Brain microvascular endothelial cell (primary cell): ENCODE data around the gene SH3TC2.

ENCODE experiments used
- DNase-seq: peaks from one replicate; pipeline ENCODE4 v3.0.0-alpha.2; 2020
- H3K27ac ChIP-seq: fragments of 250-450 bp; sonication (Bioruptor Pico); 2 replicates; pipeline ENCODE4 v1.5.1; 2020; ENCODE audit warnings: mild to moderate bottlenecking, moderate library complexity
- H3K27me3 ChIP-seq: fragments of 250-450 bp; sonication (Bioruptor Pico); replicated peaks from 2 replicates; pipeline ENCODE4 v1.5.1; 2020; ENCODE audit warnings: mild to moderate bottlenecking
- H3K36me3 ChIP-seq: fragments of 250-450 bp; sonication (Bioruptor Pico); replicated peaks from 2 replicates; pipeline ENCODE4 v1.5.1; 2020; ENCODE audit warnings: mild to moderate bottlenecking
- H3K4me3 ChIP-seq: 2 replicates; pipeline ENCODE4 v1.5.1; 2011; ENCODE audit warnings: low read depth, mild to moderate bottlenecking, control low read depth, low read length, moderate library complexity
- in situ Hi-C: cut with HindIII; loops from 2 replicates; pipeline ENCODE4 v1.10.0; 2017; ENCODE audit warnings: low sequenced_read_pairs, low pct_ligation_motif_present
- TF ChIP-seq, protein P1 (sequence below): IDR thresholded peaks from 2 replicates; pipeline ENCODE4 v1.5.1; 2011; ENCODE audit warnings: low read depth, mild to moderate bottlenecking, moderate library complexity, low read length, control low read depth, inconsistent platforms; ENCODE audit errors: missing control alignments

Gene SH3TC2

DNA sequence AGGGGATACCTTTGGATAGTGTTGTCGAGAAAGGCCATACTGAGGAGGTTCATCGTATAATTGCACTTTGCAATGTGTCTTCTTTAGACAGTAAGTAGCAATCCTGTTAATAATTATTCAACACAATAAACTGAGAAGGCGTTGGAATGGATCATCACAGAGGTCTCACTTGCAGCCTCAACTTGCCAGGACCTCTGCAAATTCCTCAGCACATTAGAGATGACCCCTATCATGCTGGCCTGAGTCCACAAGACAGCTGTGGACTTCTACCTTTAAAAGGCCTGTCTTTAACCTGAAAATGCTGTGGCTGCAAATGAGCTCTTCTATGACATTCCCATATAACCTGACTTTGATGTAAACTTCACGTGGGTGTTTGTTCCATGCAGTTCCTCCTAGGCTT lies 14.1 kb downstream of the SH3TC2 start:
- no peak for DNase-seq
- in situ Hi-C loops = no loop called here
- TF ChIP-seq, protein P1, sequence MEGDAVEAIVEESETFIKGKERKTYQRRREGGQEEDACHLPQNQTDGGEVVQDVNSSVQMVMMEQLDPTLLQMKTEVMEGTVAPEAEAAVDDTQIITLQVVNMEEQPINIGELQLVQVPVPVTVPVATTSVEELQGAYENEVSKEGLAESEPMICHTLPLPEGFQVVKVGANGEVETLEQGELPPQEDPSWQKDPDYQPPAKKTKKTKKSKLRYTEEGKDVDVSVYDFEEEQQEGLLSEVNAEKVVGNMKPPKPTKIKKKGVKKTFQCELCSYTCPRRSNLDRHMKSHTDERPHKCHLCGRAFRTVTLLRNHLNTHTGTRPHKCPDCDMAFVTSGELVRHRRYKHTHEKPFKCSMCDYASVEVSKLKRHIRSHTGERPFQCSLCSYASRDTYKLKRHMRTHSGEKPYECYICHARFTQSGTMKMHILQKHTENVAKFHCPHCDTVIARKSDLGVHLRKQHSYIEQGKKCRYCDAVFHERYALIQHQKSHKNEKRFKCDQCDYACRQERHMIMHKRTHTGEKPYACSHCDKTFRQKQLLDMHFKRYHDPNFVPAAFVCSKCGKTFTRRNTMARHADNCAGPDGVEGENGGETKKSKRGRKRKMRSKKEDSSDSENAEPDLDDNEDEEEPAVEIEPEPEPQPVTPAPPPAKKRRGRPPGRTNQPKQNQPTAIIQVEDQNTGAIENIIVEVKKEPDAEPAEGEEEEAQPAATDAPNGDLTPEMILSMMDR = no peak
- no peaks in the 10 kb centered on the region for H3K36me3 ChIP-seq
- H3K4me3 ChIP-seq = no peak overlapping the region
- no peak overlapping the region for H3K27ac ChIP-seq
- H3K27me3 ChIP-seq = no peaks in the 10 kb centered on the region

DNA sequence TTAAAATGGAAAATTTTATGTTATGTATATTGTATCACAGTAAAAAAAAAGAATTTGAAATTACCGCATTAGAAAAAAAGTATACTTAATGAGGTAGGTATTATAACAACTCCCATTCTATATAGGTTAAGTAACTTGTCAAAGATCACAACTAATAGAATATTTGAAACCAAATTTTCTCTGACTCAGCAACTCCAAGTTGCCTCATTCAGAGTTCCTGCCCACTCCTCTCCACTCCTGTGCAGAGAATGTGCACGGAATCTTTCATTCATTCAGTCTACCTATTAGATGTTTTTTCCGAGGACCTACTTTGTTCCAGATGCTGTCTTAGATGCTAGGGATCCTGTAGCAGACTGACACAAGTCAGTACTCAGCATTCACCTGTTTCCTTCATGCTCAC lies 15.4 kb downstream of the SH3TC2 start:
- no peaks in the 10 kb centered on the region for H3K36me3 ChIP-seq

DNA sequence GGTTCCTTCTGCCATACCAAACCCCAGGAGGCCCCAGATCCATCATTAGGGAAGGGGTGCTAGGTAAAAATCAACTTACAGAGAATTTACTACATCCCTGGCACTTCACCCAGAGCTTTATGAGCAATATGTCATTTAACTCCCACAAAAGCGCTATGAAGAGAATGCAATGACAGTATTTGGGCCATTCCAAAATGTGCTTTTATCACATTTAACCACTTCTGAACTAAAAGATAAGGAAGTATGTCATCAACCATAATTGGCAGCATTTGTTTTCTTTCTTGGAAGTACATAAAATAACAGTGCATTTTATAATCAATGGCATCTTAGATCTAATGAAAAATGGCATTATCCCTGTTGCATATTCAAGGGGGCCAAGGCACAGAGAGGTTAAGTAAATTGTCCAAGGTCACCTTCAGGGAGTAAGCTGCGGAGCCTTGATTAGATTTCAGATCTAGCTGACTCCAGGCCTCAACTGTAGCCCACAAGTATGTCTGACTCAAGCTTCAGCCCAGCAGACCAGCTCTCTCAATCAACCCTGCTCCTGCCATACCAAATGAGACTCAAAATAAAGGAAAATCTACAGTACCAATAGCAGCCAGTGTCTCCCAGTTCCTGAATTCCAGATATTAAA lies 16.5 kb downstream of the SH3TC2 start:
- in situ Hi-C loops = no loop called here
- TF ChIP-seq, protein P1 = no peak
- H3K36me3 ChIP-seq = no peaks in the 10 kb centered on the region
- peak; percentile 82 for DNase-seq
- no peak overlapping the region for H3K27ac ChIP-seq
- no peak overlapping the region for H3K4me3 ChIP-seq
- no peaks in the 10 kb centered on the region for H3K27me3 ChIP-seq

More for the DNA sequence above, 15.4 kb downstream of the SH3TC2 start:
- Histone ChIP-seq H3K27ac (no peak overlapping the region), H3K4me3 (no peak overlapping the region), H3K27me3 (no peaks in the 10 kb centered on the region)
- DNase-seq = no peak
- in situ Hi-C loops = no loop called here
- TF ChIP-seq, protein P1 = no peak

DNA sequence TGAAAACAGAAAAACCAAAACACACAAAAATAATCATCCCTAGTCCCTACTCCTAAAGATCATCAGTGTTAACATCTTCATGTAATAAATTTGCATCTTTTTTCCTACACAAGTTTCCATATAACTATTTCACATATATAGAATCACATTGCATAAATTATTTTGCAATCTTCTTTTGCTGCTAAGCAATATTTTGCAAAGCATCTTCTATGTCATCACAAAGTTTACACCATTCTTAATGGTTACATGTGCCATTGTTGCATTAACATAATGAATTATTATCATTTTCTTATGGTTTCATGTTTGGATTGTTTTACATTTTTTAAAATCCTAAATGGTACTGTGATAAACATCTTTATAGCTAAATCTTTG lies 17.8 kb downstream of the SH3TC2 start:
- DNase-seq = no peak
- in situ Hi-C loops = no loop called here
- Histone ChIP-seq H3K27me3 (no peaks in the 10 kb centered on the region), H3K36me3 (no peaks in the 10 kb centered on the region), H3K27ac (no peak overlapping the region), H3K4me3 (no peak overlapping the region)
- TF ChIP-seq, protein P1 = no peak

DNA sequence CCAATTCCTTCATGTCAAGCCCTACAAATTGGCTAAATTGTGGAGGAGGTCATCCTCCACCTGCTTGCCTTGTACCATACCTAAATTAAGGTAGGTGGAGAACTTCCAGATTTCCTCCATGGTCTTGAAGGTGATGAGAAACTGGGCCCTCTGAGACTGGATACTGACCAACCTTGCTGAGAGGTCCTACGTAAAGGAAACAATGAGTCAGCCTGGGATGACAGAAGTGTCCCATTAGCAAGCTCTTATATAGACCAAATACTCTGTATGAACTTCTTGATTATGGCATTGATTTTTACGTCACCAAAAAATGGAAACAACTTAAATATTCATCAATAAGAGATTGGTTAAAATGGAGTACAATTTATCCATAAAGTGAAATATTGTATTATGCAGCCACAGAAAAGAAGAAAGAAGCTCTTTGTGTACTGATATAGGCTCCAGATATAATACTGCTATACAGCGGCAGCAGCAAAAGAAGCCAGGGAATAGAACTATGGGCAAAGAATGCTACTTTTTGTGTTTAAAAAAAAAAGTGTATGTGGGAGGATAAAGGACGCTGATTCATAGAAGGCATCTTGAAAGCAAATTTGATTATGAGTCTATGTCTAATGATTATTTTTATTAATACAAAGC lies 18.3 kb downstream of the SH3TC2 start:
- Histone ChIP-seq H3K27ac (no peak overlapping the region), H3K4me3 (no peak overlapping the region), H3K36me3 (no peaks in the 10 kb centered on the region), H3K27me3 (no peaks in the 10 kb centered on the region)
- TF ChIP-seq, protein P1 = no peak
- in situ Hi-C loops = no loop called here
- DNase-seq = no peak

DNA sequence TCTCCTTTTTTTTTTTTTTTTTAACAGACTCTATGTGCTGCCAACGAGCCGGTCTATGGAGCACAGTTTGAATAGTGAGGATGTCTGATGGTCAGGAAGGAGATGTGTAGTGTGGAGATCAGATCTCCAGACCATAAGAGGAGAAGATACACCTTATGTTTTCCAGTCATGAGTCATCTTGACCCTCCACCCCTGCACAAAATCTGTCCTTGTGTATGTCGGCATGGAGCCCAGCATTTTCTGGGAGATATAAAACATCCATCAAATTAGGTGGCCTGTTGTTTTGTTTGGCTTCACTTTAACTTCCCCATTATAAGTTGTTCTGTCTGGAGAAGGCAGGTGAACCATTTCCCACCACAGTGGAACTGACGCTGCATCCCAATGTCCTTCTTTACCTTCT lies 19.2 kb downstream of the SH3TC2 start:
- Histone ChIP-seq H3K4me3 (no peak overlapping the region), H3K27ac (no peak overlapping the region), H3K27me3 (no peaks in the 10 kb centered on the region), H3K36me3 (no peaks in the 10 kb centered on the region)
- in situ Hi-C loops = no loop called here
- no peak for DNase-seq
- TF ChIP-seq, protein P1 = no peak
